GM21447 (cell line): ENCODE data around the gene ATP2C2.
"Not testable (repeated sequence)": the region's sequence is repeated elsewhere in the genome, so short reads cannot be mapped to it uniquely, and the experiment has no call there.

ENCODE experiments used
- ATAC-seq: cut with Tn5 transposase; IDR thresholded peaks from one replicate; pipeline ENCODE4 v1.9.1; 2021; ENCODE audit not compliant: unreplicated experiment

ATP2C2 gene

DNA sequence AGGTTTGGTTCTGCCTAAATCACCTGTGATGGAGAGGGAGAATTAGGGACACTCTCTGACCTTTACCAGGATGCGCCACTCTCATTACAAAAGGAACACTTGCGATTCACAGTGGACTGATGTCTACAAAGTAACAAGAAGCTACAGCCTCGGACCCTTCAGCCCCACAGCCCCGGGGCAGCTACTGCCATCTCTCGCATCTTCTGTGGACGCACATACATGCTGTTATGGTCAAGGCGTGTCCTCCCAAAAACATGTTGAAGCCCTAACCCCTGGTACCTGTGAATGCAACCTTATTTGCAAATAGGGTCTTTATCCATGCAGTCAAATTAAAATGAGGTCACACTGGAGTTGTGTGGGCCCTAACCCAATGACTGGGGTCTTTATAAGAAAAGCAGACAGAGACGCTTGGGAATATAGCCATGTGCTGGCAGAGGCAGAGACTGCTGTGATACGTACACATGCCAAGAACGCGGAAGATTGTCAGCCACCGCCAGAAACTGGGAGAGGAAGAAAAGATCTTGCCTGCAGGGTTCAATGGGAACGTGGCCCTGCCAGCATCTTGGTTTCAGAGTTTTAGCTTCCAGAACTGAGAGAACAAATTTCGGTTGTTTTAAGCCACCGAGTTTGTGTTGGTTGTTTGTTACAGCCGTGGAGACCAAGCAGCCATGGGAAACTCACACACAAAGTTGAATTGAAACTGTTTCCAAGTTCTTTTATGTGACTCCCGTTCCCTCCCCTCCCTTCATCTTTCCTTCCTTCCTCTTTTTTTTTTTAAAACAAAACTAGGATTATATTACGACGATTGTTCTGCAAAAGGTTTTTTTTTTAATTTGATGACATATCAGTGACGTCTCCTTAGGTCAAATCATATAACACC, 23.1 kb downstream of the ATP2C2 start:
- no peak for ATAC-seq

DNA sequence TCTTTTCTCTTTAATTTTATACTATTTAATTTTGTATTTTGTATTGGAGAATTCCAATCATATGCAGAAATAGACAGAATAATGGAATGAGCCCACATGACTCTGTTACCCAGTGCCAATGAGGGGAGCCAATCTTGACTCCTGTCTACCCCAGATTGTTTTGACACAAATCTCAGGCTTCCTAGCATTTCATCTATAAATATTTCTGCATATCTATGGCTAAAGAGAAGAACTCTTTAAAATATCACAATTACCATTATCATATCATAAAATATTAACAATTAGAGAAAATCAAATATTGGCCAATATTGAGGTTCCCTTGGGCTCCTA, 23.7 kb downstream of the ATP2C2 start:
- ATAC-seq, result no peak

DNA sequence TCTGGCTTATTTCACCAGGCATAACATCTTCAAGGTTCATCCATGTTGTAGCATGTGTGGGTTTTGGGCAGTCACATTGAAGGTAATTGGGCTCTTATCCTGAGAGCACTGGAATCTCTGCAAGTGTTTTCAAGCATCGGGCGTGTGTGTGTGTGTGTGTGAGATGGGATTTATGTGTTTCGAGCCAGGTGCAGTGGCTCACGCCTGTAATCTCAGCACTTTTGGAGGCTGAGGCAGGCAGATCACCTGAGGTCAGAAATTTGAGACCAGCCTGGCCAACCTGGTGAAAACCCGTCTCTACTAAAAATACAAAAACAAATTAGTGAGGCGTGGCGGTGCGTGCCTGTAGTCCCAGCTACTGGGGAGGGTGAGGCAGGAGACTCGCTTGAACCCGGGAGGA, 27.7 kb downstream of the ATP2C2 start:
- ATAC-seq, result not testable (repeated sequence)

DNA sequence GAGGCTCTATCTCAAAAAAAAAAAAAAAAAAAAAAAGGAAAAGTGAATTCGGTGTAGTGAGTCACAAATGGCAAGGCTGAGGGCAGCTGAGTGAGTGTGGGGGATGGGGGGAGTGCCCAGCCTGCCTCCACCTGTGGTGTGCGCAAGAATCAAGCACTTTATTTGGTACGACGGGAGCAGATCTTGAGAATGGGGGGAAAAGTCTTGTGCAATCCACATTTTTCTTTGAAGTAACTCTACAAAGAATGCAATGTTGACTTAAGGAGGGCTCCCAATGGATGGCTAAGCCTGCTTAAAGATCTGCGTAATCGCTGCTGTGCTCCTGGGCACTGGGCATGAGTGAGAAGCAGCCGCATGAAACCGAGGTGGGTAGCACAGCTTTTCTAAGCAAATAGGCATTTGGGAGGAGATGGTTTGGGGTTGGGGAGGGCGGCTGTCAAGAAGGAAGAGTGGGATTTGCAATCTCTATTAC, 28.2 kb downstream of the ATP2C2 start:
- no peak for ATAC-seq

DNA sequence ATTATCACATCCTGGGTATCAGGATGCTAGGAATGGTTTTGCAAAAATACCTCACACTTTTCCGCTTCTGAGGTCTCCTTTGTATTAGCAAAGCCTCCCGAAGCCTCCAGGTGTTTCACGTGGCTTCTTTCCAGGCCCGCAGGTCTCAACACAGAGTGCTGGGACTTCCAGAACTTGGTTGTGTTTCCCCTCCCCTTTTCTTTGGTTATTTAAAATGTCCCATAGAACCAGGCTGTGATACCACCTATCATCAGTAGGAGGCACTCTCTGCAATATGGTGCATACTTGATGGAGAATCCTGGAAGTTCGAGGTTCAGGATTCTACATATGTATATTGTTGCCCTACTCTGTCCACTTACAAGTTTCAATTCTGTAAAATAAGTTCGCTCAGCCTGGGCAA, 28.8 kb downstream of the ATP2C2 start:
- no peak for ATAC-seq

DNA sequence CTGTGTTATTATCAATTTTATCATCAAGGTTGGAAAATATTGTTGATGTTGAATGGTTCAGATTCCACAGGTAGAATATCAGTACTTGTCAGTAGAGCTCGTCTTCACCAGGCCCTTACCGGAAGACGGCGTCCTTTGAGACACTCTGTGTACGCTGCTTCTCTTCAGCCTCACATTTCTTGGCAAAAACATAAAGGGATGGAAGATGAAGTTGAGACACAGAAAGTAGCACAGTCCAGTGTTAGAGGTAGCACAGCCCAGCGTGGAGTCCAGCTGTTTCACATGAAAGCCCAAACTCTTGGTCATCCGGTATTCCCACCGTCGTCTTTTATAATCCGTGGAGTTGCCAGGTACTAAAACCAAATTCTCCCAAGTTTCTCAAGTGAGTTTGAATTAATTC, 30.4 kb downstream of the ATP2C2 start:
- no peak for ATAC-seq

DNA sequence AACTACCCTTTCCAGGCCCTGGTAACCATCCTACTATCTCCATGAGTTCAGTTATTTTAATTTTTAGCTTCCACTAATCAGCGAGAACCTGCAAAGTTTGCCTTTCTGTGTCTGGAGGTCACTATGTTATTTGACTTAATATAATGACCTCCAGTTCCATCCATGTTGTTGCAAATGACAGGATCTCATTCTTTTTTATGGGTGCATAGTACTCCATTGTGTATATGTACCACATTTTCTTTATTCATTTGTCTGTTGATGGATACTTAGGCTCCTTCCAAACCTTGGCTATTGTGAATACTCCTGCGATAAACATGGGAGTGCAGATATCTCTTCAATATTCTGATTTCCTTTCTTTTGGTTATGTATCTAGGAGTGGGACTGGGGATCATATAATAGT, 31.6 kb downstream of the ATP2C2 start:
- ATAC-seq, result not testable (repeated sequence)

DNA sequence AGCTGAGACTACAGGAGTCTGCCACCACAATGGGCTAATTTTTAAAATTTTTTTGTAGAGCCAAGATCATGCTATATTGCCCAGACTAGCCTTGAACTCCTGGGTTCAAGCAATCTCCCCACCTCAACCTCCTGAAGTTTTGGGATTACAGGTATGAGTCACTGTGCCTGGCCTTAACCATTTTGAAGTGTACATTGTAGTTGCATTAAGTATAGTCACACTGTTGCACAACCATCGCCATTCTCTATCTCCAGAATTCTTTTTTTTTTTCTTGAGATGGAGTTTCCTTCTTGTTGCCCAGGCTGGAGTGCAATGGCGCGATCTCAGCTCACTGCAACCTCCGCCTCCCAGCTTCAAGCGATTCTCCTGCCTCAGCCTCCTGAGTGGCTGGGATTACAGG, 35.1 kb downstream of the ATP2C2 start:
- ATAC-seq, result not testable (repeated sequence)

DNA sequence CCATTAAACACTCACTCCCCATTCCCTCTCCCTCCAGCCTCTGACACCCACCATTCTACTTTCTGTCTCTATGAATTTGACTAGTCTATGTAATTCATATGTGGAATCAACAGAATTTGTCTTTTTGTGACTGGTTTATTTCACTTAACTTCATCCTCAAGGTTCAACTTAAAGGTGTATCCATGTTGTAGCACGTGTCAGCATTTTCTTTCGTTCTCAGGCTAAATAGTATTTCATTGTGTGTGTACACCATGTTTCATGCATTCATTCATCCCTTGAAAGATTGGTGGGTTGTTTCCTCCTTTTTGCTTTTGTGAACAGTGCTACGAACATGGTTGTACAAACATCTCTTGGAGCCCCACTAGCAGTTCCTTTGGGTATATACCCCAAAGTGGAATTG, 36.0 kb downstream of the ATP2C2 start:
- no peak for ATAC-seq

DNA sequence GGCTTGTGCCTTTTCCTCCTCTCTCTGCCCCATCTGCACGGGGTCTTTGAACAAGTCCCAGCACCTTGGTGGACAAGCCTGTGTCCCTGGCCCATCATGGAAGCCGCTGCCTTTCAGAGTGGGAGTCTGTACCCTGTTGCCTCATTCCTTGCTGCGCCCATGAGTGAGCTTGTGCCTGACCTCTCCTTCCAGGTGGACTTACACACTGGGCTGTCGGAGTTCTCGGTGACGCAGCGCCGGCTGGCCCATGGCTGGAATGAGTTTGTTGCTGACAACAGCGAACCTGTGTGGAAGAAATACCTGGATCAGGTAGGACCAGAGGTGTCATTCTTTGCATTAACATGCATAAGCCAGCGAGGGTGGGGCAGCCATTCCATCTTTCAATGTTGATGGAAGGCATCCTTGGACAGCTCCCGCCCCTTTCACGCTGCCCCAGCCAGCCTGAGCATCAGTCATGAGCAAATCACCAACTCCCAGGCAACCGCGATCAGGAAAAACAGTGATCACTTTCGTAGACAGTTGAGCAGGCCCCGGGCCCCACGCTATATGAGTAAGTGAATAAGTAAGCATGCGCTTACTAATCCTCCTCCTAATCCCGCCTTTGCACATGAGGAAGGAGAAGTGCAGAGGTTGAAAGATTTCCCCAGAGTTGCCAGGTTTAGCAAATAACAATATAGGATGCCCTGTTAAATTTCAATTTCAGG, 36.8 kb downstream of the ATP2C2 start:
- ATAC-seq, result no peak

DNA sequence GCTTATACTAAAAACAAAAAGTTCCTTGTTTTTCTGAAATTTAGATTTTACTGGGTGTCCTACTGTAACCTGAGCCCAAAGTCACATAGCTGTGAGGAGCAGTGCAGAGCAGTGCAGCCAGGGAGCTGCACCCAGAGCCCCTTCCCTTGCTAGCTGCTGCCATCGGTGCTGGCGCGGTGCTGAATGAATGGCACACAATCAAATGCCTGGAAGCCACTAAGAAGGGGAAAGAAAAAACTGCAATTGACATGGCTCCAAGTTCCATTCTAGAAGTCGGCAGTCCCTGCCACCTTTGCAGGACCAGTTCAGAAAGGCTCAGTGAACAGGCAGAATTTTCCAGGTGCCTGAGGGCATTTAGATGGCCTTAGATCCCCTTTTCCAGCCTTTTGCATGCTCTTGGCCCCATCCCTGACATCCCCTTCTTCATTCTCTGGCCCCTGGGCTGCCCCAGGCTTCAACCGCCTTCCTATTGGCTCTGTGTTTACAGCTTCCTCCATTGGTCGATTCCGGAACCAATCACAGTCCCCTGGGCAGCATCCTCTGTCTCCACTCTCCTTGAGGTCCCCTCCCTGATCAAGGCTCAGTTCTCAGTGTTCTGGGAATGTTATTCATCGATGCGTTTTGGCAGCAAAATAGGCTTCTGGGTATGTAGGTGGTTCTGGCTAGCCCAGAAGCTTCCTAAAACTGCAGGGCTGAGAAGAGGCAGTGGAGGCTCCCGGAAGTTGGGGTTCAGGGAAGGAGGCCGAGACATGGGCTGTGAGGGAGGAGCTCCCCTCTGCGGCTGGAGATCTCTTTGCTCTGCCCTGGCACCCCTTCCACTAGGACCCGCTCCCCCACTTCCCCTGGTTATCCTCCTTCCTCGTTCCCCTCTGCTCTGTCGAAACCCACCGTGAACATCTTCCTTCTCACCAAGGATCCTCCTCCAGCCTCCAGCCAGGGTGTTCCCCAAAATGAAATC, 37.9 kb downstream of the ATP2C2 start:
- no peak for ATAC-seq

DNA sequence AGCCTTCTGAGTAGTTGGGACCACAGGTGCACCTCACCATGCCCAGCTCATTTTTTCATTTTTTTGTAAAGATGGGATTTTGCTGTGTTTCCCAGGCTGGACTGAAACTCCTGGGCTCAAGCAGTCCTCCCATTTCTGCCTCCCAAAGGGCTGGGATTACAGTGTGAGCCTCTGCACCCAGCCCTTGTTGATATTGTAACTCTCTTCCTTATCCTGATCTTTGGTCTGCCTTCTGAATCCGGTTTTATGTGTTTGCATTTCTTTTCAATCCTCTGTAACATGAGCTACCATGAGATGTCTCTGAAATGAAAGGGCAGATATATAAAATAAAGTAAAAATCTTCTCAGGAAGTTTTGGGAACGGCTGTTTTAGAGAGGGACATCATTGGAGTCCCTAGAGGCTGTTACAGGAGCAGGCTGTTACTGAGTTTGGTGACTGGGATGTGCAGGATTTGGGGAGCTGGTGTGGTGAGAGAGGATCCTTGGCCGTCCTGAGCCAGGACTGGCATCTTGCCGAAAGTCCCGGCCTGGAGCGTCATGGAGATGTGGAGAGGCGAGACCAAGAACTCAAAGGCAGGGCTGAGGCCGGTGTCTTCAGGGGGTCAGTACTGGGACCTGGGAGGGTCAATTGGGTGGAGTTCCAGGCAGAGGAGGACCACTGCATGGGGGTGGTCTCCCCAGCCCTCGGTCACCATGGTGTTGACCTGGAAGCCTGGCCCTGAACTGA, 39.4 kb downstream of the ATP2C2 start:
- no peak for ATAC-seq

DNA sequence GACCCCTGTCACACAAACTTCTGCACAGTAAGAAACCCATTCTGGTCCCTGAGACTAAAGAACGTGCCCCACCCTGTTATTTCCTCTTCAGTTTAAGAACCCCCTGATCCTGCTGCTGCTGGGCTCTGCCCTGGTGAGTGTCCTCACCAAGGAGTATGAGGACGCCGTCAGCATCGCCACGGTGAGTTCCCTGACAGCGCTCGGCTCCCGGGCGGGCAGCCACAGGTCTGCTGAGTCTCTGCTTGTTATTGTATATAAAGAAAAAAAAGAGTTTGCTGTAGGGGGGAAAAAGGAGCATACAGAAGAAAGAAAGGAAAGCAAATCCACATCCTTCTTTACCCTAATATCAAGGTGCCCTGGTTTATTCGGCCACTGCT, 40.0 kb downstream of the ATP2C2 start:
- no peak for ATAC-seq

DNA sequence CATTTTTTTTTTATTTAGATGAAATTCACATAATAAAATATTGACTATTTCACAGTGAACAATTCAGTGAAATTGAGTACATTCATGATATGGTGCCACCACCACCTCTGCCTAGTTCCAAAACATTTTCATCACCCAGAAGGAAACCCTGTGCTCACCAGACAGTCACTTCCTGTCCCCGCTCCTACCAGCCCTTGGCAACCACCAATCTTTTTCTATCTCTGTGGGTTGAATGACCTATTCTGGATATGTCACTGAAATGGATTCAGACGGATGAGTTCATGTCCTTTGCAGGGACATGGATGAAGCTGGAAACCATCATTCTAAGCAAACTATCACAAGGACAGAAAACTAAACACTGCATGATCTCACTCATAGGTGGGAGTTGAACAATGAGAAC, 40.5 kb downstream of the ATP2C2 start:
- no peak for ATAC-seq

DNA sequence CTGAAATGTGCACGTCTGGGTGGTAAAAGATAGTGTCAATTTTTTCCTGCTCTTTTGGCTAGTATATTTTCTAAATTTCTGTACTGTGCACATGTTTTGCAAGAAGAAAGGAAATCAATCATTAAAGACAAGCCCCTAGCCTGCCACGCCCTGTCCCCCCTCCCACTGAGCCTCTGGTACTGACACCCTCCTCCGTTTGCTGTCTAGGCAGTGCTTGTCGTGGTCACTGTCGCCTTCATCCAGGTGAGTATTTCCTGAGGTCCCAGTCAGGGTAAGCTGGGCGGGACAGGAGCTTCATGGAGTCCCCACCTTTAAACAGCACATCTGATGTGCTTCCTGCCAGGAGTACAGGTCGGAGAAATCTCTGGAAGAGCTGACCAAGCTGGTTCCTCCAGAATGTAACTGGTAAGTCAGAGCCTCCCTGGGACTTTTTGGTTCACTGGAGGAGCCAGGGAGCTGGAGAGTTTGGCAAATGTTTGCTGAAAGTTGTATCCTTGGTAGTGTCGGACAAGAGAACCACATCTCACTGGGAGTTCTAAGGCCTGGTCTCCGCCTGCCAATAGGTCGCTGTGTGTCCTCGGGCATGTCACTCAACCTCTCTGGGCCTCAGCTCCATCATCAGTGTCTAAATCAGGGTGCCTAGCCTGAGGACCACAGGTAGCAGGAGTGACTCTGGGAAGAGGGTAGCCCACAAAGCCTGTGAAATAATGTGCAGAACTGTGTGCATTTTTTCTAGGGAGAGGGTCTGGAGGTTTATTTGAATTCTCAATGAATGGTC, 42.2 kb downstream of the ATP2C2 start:
- no peak for ATAC-seq

DNA sequence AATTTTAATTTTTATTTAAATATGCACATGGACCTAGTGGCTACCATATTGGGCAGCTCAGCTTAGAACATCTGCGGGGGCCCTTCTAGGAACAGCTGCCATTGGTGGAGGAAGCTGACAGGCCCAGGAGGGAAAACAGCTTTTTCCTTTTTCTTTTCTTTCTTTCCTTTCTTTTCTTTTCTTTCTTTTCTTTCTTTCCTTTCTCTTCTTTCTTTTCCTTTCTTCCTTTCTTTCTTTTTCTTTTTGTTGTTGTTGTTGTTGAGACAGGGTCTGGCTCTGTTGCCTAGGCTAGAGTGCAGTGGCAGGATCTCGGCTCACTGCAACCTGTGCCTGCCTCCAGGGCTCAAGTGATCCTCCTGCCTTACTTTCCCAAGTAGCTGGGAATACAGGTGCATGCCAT, 43.4 kb downstream of the ATP2C2 start:
- ATAC-seq, result no peak

DNA sequence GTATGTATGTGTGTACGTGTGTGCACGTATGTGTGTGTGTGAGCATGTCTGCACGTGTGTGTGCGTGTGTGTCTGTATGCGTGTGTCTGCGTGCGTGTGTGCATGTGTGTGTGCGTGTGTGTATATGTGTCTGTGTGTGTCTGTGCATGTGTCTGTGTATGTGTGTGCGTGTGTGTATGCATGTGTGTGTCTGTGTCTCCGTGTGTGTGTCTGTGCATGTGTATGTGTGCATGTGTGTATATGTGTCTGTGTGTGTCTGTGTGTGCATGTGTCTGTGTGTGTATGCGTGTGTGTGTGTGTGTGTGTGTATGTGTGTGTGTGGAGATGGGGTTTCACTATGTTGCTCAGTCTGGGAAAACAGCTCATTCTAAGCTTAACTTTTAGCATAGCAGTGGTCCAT, 43.9 kb downstream of the ATP2C2 start:
- ATAC-seq, result no peak

DNA sequence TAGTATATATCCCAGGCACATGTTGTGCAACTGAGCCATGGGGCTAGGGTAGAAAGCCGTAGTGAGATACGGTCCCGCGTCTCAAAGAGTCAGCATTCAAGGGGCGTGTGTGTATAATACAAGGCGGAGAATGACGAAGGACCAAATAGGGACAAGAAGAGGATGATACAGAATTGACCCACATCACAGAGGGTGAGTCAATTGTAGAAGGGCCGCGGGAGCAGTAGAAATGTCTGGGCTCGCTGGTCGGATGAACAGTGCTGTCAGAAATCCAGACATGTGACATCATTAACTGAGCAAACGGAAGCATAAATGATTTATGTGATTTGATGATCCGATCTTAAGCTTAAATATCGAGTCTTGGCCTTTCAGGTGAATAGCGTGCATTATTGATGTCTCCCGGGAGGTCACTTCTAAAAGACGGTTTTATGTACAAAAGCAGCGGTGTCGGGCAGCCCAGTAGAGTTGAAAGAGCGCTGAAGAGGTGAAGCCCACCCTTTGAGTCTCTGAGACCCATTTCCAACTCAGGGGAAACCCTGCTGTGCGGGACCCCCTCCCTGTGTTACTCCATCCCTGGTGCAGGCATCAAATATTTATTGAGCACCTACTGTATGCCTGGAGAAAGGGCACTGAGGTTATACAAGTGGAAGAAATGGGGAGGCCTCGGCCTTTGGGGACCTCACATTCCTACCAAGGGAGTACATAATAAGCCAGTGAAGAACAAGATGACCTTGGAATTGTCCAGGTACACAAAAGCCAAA, 45.1 kb downstream of the ATP2C2 start:
- no peak for ATAC-seq

DNA sequence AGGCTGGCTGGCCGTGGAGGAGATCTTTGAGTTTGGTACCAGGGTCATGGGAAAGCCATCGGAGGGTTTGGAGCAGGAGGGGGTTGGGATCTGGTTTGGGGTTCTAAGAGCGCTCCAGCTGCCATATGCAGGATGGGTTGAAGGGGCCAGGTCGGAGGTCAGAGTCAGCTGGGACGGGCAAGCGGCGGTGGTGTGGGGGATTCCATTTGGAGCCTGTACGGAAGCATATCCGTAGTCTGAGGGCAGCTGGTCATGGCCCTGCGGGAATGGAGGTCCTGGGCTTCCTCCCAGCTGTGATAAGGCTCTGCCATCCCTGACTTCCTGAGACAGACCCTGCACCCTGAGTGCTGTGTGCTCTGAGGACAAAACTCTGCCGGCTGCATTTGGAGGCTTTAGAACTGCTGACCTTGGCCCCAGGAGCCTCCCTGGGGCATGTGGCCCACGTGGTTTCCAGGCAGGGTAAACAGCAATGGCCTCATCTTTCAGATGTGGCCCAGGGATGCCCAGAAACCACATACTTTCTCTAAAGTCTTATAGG, 46.5 kb downstream of the ATP2C2 start:
- no peak for ATAC-seq
